Endothelial cell of umbilical vein (primary cell): Measurements from ENCODE around the gene CFAP20. TPM values are rescaled to one million over a fixed set of nuclear protein-coding genes. Genes with fewer than 3 reads are reported as not detected.

Source experiments
- BruUV-seq: library from RNA; stranded (reverse); fragments of 400-500 nt; replicated peaks from 2 replicates; lab custom pipeline; 2021; lab: Mats Ljungman, UMichigan
- CTCF ChIA-PET: fragments of 300-600, 350-600 bp; sonication (Branson Sonifier 250); formaldehyde crosslinking; loops from one replicate; lab custom pipeline; 2021; ENCODE audit warnings: antibody characterized with exemption, inconsistent platforms; lab: Charles Lee
- POLR2A ChIA-PET: fragments of 300-600, 350-600 bp; sonication (Branson Sonifier 250); formaldehyde crosslinking; loops from one replicate; lab custom pipeline; 2021; ENCODE audit warnings: antibody characterized with exemption, inconsistent platforms; lab: Charles Lee
- DNase-seq: peaks from one replicate; pipeline ENCODE4 v3.0.0-alpha.2; 2011; ENCODE audit warnings: low read depth, low spot score
- FAIRE-seq: peaks from 2 replicates; lab custom pipeline; 2011; peaks lifted over from hg19 to GRCh38; lab: Jason Lieb, UNC
- H2AFZ ChIP-seq: 2 replicates; pipeline ENCODE4 v1.6.0; 2012; ENCODE audit warnings: low read depth, low read length, control low read depth, inconsistent platforms
- H3K27ac ChIP-seq: 2 replicates; pipeline ENCODE4 v1.5.1; 2011; ENCODE audit warnings: low read depth, mild to moderate bottlenecking, control low read depth, low read length, moderate library complexity; ENCODE audit not compliant: insufficient read depth
- H3K27me3 ChIP-seq, 2 experiments: 2 replicates each; pipeline versions ENCODE4 v1.6.0 to v1.6.1; 2011; ENCODE audit warnings: low read length in 2 of 2, mixed read lengths in 1 of 2; ENCODE audit not compliant: control insufficient read depth in 2 of 2, insufficient read depth in 2 of 2
- H3K36me3 ChIP-seq, 2 experiments: 2 replicates in 1 of 2; 3 replicates in 1 of 2; pipeline ENCODE4 v1.5.1; 2011; ENCODE audit warnings: low read length in 2 of 2, mild to moderate bottlenecking in 1 of 2, moderate library complexity in 1 of 2; ENCODE audit not compliant: control insufficient read depth in 2 of 2, insufficient read depth in 2 of 2; ENCODE audit errors: extremely low read depth in 1 of 2
- H3K4me1 ChIP-seq: 3 replicates; pipeline ENCODE4 v1.5.1; 2011; ENCODE audit warnings: mild to moderate bottlenecking, low read length; ENCODE audit not compliant: control insufficient read depth, insufficient read depth; ENCODE audit errors: extremely low read depth
- H3K4me2 ChIP-seq: 2 replicates; pipeline ENCODE4 v1.6.1; 2011; ENCODE audit warnings: low read length, control low read depth, mixed read lengths; ENCODE audit not compliant: insufficient read depth
- H3K4me3 ChIP-seq, 3 experiments: fragments of 200-600 bp in 1 of 3; sonication (generic), shearing (Covaris generic) in 1 of 3; replicated peaks in 1 of 3; 2 replicates each; pipeline ENCODE4 v1.5.1; 2011 to 2016; ENCODE audit warnings: control low read depth in 3 of 3, low read length in 3 of 3, mild to moderate bottlenecking in 2 of 3, inconsistent platforms in 1 of 3, low read depth in 1 of 3, moderate library complexity in 1 of 3; ENCODE audit not compliant: insufficient read depth in 1 of 3
- H3K79me2 ChIP-seq: 2 replicates; pipeline ENCODE4 v1.6.0; 2012; ENCODE audit warnings: low read length, inconsistent platforms; ENCODE audit not compliant: control insufficient read depth, insufficient read depth
- H3K9ac ChIP-seq: replicated peaks from 2 replicates; pipeline ENCODE3; 2011; ENCODE audit warnings: low read length, control low read depth; ENCODE audit not compliant: insufficient read depth; ENCODE audit errors: extremely low read depth
- H3K9me1 ChIP-seq: replicated peaks from 3 replicates; pipeline ENCODE4 v1.6.0; 2011; ENCODE audit warnings: mild to moderate bottlenecking, low read length; ENCODE audit not compliant: control insufficient read depth, insufficient read depth; ENCODE audit errors: extremely low read depth
- H3K9me3 ChIP-seq: replicated peaks from 2 replicates; pipeline ENCODE4 v1.5.1; 2012; ENCODE audit warnings: low read length, inconsistent platforms; ENCODE audit not compliant: control insufficient read depth, insufficient read depth
- H4K20me1 ChIP-seq: replicated peaks from 2 replicates; pipeline ENCODE3; 2011; ENCODE audit warnings: mild to moderate bottlenecking, low read length; ENCODE audit not compliant: control insufficient read depth, insufficient read depth; ENCODE audit errors: extremely low read depth
- EZH2 ChIP-seq: IDR thresholded peaks from 2 replicates; pipeline ENCODE4 v1.6.1; 2012; ENCODE audit warnings: borderline replicate concordance, low read depth, mild to moderate bottlenecking, moderate library complexity, low read length, inconsistent platforms; ENCODE audit not compliant: severe bottlenecking
- FOS ChIP-seq: IDR thresholded peaks from 2 replicates; pipeline ENCODE4 v1.6.1; 2011; ENCODE audit warnings: mild to moderate bottlenecking, low read length, moderate library complexity, borderline replicate concordance; ENCODE audit not compliant: insufficient read depth
- GATA2 ChIP-seq: IDR thresholded peaks from 2 replicates; pipeline ENCODE4 v1.7.0; 2011; ENCODE audit warnings: low read depth, mild to moderate bottlenecking, moderate library complexity, mixed read lengths, low read length; ENCODE audit not compliant: insufficient read length, insufficient read depth
- JUN ChIP-seq: IDR thresholded peaks from 2 replicates; pipeline ENCODE4 v1.6.1; 2011; ENCODE audit warnings: borderline replicate concordance, low read depth; ENCODE audit not compliant: insufficient read length, insufficient read depth
- MYC ChIP-seq: IDR thresholded peaks from one replicate; pipeline ENCODE4 v1.6.1; 2011; ENCODE audit warnings: mild to moderate bottlenecking, low read depth, low read length
- POLR2A ChIP-seq: IDR thresholded peaks from 2 replicates; pipeline ENCODE4 v1.6.1; 2012; ENCODE audit warnings: low read depth, mild to moderate bottlenecking, control low read depth, low read length
- POLR2AphosphoS5 ChIP-seq: IDR thresholded peaks from 2 replicates; pipeline ENCODE4 v1.6.1; 2012; ENCODE audit warnings: low read depth, mild to moderate bottlenecking, control low read depth, low read length, moderate library complexity; ENCODE audit not compliant: insufficient read depth
- dilution Hi-C: fragments of 300-500 bp; cut with MboI; formaldehyde crosslinking; loops from one replicate; pipeline ENCODE4 v1.15.0; 2019; ENCODE audit warnings: low sequenced_read_pairs; ENCODE audit not compliant: extremely low pct_ligation_motif_present
- intact Hi-C: fragments of 100-400 bp; cut with micrococcal nuclease; formaldehyde crosslinking; loops from one replicate; pipeline ENCODE4 v1.10.0; 2022
- polyA plus RNA-seq, 4 experiments: library from polyadenylated mRNA; depleted of rRNA in 3 of 4; stranded (reverse) in 3 of 4; unstranded in 1 of 4; fragments of >200 nt; gene quantifications; 2 replicates each; pipeline versions ENCODE4 v1.2.1 to v1.2.3, GENCODE V29; 2011 to 2012; ENCODE audit warnings: missing spikeins in 1 of 4
- total RNA-seq: library from RNA; stranded (reverse); gene quantifications from 2 replicates; pipeline ENCODE4 v1.2.3, GENCODE V29; 2021
- TF ChIP-seq, protein P1 (sequence below), 2 donors: IDR thresholded peaks; 1 replicate in 1 of 2; 2 replicates in 1 of 2; pipeline ENCODE4 v1.5.1; 2011; ENCODE audit warnings: low read length in 2 of 2, mild to moderate bottlenecking in 2 of 2, moderate library complexity in 2 of 2, control low read depth in 1 of 2, inconsistent platforms in 1 of 2, low read depth in 1 of 2; ENCODE audit not compliant: insufficient read depth in 1 of 2; ENCODE audit errors: extremely low read depth in 1 of 2
- TF ChIP-seq, protein P2 (sequence below): IDR thresholded peaks from 2 replicates; pipeline ENCODE4 v1.6.1; 2011; ENCODE audit not compliant: insufficient read depth, insufficient read length

CFAP20 gene
- total and polyA plus RNA-seq, 2 donors (not counting 3 experiments of a cell fraction or from before 2014, with no cell fraction given) = 44.7 to 70.9 TPM

DNA sequence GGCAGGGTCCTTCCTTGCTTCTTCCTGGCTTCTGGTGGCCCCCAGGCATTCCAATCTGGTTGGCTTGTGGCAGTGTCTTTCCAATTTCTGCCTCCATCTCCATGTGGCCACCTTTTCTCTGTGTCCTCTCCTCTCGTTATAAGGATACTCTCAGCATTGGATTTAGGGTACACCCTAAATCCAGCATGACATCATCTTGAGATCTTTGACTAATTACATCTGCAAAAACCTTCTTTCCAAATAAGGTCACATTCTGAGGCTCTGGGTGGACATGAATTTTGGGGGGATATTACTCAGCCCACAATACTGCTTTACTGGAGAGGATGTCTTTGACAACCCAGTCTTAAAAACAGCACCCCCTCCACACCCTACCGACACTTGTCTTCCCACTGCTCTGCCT lies 18.9 kb upstream of the CFAP20 start:
- TF ChIP-seq, protein P1, sequence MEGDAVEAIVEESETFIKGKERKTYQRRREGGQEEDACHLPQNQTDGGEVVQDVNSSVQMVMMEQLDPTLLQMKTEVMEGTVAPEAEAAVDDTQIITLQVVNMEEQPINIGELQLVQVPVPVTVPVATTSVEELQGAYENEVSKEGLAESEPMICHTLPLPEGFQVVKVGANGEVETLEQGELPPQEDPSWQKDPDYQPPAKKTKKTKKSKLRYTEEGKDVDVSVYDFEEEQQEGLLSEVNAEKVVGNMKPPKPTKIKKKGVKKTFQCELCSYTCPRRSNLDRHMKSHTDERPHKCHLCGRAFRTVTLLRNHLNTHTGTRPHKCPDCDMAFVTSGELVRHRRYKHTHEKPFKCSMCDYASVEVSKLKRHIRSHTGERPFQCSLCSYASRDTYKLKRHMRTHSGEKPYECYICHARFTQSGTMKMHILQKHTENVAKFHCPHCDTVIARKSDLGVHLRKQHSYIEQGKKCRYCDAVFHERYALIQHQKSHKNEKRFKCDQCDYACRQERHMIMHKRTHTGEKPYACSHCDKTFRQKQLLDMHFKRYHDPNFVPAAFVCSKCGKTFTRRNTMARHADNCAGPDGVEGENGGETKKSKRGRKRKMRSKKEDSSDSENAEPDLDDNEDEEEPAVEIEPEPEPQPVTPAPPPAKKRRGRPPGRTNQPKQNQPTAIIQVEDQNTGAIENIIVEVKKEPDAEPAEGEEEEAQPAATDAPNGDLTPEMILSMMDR (IDR thresholded peaks at IDR 0.05; ENCODE audit: extremely low read depth in 1 of 2, insufficient read depth in 1 of 2, low read depth in 1 of 2, low read length in 2 of 2) = no peak
- TF ChIP-seq POLR2AphosphoS5 = no peak
- TF ChIP-seq, protein P2, sequence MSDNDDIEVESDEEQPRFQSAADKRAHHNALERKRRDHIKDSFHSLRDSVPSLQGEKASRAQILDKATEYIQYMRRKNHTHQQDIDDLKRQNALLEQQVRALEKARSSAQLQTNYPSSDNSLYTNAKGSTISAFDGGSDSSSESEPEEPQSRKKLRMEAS = no peak
- no peak for TF ChIP-seq GATA2
- no peak for TF ChIP-seq FOS
- TF ChIP-seq EZH2 = no peak
- no peak for TF ChIP-seq MYC
- no peak for TF ChIP-seq POLR2A
- no peak for TF ChIP-seq JUN
- no TSS peak for BruUV-seq
- Histone ChIP-seq H3K27ac (no peak overlapping the region), H3K36me3 (no peaks in the 10 kb centered on the region), H2AFZ (no peak overlapping the region), H3K9ac (no peak overlapping the region), H3K4me3 (no peak overlapping the region), H4K20me1 (no peaks in the 10 kb centered on the region), H3K9me3 (no peaks in the 10 kb centered on the region), H3K79me2 (no peaks in the 10 kb centered on the region), H3K4me2 (no peak overlapping the region), H3K9me1 (no peaks in the 10 kb centered on the region), H3K27me3 (peaks cover 0 to 4% of the 10 kb centered on the region in 2 experiments), H3K4me1 (no peaks in the 10 kb centered on the region)
- no peak for FAIRE-seq
- dilution Hi-C loops (no loop called here), intact Hi-C loops (no loop called here)
- CTCF ChIA-PET = interaction anchor here (0.5 kb wide), 1 partner anchor 88 kb away, joined by 4 read pairs; no protein-coding TSS in a partner anchor
- no peak for DNase-seq
- POLR2A ChIA-PET = interaction anchor here (1.1 kb wide), 1 partner anchor 19 kb away, joined by 3 read pairs; the partner anchor contains the start of gene CFAP20
